SU-DHL-6 (cell line): Measurements from ENCODE around the gene PYGB.

ENCODE experiments used
- EZH2phosphoT487 ChIP-seq: fragments of 200-600 bp; sonication (generic), shearing (Covaris generic); conservative IDR thresholded peaks from 2 replicates; pipeline ENCODE4 v1.6.1; 2018; ENCODE audit warnings: mild to moderate bottlenecking, antibody characterized with exemption, low read length, moderate library complexity, mixed read lengths
- TF ChIP-seq, protein P1 (sequence below): fragments of 200-600 bp; sonication (generic); IDR thresholded peaks from one replicate; pipeline ENCODE4 v1.5.1; 2017; ENCODE audit warnings: antibody characterized with exemption, mild to moderate bottlenecking, low read length, moderate library complexity; ENCODE audit not compliant: insufficient read depth, poor library complexity, severe bottlenecking

DNA sequence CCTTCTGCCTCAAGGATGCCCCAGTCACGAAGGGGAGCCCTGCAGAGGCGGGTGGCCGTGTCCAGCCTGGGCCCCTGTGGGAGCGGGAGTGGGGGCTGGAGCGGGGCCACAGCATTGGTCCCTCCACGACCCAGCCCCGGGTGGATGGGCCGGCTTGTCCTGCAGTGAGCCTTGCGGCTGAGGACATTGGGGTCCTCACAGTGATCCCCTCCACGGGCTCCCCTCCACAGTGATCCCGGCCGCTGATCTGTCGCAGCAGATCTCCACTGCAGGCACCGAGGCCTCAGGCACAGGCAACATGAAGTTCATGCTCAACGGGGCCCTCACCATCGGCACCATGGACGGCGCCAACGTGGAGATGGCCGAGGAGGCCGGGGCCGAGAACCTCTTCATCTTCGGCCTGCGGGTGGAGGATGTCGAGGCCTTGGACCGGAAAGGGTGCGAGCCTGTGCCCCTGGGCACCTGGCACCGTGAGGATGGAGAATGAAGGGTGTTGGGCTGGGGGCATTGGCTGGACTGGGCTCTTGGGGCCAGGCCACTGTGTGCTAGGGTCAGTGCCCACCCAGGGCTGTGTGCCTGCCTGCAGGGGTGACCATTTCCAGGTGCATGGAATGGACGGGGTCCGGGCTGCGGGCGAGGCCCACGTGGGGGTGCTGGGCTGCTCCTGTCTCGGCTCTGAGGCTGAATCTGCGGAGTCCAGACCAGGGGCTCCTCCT is 44.4 kb downstream of the PYGB start:
- TF ChIP-seq, protein P1, sequence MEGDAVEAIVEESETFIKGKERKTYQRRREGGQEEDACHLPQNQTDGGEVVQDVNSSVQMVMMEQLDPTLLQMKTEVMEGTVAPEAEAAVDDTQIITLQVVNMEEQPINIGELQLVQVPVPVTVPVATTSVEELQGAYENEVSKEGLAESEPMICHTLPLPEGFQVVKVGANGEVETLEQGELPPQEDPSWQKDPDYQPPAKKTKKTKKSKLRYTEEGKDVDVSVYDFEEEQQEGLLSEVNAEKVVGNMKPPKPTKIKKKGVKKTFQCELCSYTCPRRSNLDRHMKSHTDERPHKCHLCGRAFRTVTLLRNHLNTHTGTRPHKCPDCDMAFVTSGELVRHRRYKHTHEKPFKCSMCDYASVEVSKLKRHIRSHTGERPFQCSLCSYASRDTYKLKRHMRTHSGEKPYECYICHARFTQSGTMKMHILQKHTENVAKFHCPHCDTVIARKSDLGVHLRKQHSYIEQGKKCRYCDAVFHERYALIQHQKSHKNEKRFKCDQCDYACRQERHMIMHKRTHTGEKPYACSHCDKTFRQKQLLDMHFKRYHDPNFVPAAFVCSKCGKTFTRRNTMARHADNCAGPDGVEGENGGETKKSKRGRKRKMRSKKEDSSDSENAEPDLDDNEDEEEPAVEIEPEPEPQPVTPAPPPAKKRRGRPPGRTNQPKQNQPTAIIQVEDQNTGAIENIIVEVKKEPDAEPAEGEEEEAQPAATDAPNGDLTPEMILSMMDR, result no peak
- TF ChIP-seq EZH2phosphoT487, result no peak
